ENCODE data around the gene DLGAP1.
"Not testable (repeated sequence)": the region's sequence is repeated elsewhere in the genome, so short reads cannot be mapped to it uniquely, and the experiment has no call there.

Gene DLGAP1

DNA sequence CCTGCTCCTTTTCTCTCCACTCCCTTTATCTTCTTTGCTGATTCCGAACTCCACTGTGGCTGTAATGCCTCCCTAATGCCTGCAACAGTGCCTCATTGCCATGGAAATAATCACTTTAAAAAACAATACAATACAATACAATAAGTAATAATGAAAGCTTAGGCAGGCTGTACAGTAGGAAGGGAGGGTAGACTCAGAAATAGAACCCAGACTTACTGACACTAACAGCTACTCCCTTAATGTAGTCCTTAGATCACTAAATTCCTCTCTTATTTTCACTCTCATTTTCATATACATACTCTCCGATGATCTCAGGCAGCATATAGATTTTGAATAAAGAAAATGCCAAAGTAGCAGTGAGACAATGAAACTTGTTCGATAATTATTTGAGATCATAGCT, 70.2 kb downstream of the DLGAP1 start:
- DNase-seq, result no peak

DNA sequence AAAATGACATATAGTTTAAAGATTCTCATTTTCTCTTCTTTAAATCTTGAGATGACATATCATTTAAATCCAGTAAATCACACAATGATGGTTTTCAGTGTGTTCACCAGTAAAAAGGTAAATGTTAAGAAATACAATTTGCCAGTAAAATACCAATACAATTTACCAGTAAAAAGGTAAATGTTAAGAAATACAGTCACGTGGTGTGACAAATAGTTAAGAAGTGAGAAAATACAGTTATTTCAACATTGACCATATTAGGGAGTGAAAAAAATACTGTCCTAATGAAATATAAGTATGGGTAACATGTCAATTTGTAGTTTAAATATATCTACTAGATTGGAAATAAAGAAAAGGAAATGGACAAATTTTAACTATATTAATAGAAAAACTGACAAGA, 80.5 kb downstream of the DLGAP1 start:
- DNase-seq, result no peak

DNA sequence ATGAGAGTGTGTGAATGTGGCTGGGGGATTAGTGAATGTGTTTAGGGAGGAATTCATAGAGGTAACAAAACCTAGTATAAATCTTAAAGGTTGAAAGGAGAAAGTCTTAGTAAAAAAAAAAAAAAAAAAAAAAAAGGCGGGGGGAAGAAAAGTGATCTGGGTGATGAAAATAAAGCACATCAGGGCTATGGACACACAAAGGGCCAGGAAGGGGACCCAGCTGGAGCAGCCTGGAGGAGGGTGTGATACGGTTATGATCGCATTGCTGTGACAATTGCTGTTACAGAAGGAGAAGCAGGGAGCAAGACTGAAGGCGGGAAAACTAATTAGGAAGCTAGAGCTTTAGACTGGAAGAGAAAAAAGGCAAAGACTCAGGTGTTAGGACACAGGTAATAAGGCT, 85.4 kb downstream of the DLGAP1 start:
- no peak for DNase-seq

DNA sequence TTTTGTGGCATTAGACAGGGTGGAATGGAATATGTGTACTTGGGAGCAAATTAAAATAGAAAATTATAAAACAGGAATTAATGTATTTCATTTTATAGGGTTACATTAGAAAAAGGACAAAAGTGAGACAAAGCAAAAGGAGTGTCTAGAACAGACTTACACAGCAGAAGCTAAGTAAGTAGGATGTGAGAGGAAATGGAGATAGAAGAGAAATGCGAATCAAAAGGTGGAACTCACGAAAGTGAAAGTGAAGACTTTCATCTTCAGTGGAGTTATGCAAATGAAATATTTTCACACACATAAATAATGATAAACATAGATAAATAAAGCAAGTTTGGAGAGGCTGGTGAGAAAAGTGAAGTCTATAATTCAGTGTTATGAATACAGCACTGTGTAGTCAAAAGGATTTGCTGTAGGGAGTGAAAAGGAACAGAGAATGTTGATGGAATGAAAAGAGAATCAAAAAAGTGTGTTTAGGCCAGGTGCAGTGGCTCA, 94.8 kb downstream of the DLGAP1 start:
- no peak for DNase-seq

DNA sequence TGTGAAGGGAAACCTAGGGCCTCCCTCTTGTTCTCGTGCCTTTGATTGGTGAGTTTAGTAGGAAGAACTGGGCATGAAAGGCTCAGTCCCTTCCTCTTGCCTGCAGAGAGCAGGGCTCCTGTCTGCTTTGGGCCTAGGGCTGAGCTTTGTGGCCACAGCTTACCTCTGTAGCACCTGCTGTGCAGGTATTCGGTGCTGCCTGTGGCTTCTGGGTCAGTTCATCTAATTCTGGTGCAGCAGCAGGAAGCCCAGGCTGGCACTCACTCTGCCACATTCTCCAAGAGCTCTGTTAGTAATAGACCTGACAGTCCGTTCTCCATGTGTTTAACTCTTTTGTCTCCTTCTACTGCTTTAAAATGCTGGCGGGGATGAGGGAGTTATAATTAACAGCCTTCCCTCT, 96.5 kb downstream of the DLGAP1 start:
- no peak for DNase-seq

DNA sequence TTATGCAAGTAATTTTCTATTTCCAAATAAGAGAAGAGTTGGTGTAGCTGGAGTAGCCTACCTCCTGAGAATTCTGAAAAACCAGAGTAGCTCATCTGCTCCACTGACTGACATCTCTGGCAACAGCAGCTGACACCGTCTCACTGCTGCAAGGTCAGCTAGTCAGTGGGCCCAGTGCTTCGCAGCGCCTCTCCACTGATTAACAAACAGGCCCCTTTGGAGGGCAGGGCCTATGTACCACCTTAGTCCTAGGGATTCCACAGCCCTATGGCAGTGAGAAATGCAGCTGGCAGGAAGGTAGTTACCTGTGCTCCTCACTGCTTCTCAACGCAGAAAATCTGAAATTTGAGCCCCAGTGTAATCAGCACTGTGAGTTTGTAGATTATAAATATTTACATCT, 97.5 kb downstream of the DLGAP1 start:
- DNase-seq, result no peak

DNA sequence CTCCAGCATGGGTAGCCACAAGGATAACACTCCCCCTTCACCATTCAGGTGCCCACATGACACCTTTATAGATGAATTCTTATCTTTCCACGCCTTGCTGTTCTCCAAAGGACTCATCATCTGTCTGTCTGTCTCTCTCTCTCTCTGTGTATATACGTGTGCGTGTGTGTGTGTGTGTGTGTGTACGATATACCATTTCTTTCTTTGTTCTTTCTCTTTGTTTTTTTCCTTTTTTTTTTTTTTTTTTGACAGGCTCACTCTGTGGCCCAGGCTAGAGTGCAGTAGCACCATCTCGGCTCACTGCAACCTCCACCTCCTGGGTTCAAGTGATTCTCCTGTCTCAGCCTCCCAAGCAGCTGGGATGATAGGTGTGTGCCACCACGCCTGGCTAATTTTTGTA, 98.2 kb downstream of the DLGAP1 start:
- DNase-seq, result no peak

DNA sequence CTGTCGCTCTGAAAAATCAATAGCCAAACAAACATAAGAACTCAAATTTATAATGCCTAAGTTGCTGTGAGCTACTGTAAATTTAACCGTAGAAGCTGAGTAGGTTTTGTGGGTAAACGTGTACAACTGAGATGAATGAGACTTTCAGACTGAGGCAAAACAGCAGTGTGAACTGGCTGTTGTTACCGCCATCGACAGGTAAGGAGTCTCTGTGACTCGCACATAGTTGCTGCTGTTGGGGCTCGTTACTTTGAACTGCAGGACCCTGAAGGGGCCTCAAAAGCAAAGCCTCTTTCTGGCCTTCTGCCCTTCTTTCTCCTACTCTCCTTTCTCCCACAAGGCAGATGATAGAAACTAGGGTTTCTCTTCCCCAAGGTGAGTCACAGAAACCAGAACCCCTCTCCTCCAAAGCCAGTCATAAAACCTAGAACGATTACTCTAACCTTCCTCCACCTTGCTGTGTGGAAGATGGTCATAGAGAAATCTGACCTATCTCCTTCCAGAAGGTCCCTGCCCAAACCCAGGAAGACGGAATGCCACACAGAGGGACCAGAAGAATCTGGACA, 101.2 kb downstream of the DLGAP1 start:
- no peak for DNase-seq

DNA sequence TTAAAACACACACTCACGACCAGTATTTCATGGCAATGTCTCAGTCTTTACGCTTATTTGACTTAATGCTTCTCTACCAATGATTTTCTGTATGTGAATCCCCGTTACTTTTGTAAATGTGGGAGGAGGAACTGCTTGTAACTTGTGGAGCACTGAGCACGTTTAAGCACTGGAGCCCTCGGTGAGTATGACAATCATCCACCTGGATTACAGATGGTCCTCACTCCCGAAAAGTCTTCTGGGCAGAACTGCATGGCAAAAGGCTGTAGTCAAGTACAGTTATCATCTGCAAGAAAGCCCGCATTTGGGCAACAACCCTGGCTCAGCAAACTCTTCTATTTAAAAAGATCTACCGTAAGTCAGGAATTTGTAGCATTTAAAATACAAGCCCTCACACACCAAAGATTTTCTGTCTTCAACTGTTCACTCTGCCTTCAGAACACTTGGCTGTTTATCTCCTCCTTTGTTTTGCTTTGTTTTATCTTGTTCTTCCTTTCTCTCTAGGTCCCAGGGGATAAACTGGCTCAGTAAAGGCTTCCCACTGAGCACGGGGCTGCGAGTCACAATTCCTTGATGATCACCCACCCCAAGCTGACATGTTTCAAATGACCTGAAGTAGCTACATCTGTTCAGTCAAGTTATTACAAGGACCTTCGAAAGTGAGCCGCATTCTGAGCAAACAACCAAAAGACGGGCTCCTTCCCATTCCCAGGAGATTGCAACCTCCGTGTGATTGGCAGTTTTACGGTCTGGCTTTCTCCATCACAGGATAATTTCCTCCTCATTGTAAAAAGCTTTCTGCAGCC, 102.2 kb downstream of the DLGAP1 start:
- DNase-seq, result no peak

DNA sequence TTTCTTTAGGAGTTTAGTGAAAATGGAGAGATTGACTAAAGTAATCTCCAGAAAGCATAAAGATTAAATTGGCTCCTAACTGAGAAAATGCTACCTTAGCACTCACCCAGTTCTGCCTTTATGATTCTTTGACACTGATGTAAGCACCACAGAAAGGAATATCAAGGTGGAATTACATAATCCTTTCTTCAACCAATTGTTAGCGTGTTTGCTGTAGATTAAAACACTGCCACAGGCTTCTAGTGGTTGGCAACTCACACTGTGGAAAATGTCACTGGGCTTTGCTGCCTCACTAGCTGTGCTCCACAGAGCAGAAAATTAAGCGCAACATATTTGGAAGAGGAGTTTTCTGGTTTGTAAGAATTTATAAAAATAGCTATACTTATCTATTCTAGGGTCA, 104.1 kb downstream of the DLGAP1 start:
- no peak for DNase-seq

DNA sequence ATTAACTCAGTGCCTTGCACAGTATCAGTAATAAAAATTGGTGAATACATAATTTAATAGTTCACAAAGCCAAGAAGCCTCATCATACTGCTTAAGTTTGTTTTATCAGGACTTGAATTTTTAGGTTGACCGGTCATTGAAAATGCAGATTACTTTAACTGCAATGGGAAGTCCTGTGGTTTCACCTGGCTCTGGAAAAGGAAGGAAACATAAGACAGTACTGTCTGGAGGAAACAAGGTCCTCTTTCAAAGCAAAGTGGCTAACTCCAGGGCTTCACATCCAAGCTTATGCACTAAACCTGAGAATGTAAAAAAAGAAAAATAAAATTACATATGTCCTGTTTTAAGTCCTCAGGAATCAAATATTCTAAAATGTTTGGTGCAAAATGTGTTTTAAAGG, 119.7 kb downstream of the DLGAP1 start:
- DNase-seq, result no peak

DNA sequence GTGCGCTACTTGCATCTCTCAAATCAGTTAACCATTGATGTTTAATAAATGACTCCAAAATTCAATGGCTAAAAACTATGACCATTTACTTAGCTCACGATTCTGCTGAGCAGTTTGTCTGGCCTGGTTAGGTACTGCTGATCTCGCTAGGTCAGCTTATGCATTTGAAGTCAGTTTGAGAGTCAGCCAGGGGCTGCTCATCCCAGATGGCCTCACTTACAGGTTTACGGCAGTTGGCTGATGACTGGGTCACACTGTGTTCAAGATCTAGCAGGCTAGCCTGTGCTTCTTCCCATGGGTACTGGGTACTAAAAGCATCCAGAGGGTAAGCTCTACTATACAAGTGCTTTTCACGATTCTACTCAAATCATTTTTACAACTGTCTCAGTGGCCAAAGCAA, 122.1 kb downstream of the DLGAP1 start:
- DNase-seq, result no peak

DNA sequence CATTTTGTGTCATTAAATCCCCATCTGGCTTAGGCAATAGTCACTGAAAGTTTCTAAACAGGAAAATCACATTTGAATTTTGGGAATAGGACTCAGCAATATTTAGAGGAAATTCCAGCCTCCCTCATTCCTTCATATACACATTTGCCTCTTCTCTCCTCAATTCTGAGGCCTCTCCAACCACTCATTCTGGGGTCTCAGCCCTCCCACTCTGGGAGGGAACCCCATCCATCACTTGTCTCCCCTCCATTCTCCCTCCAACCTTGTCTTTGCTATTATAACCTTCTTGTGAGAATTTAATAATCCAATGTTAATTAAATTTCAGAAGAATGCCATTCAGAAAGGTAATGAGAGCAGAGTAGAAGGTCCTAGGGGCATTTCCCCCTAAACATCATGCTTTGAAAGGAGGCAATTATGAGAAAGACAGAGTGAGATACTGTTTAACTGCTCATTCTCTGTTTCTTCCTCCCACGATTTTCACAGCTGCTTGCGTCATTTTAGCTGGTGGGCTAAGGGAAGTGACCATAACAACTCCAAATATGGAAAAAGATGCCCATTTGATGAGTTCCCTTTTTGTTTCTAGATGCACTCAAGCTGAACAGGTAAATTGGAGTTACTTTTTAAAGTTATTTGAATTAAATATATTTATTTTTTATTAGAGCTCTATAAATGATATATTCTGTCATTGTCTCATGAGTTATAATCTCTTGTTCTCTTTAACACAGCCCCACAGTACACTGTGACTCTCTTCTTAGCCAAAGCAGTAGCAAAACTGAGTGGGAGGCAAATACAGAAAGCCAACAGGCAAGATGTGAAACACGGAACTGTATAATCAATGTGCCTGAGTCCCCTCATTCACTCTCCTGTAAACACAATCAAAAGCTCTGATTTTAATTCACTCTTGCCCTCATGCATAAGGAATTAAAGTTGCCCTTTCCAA, 135.1 kb downstream of the DLGAP1 start:
- no peak for DNase-seq

DNA sequence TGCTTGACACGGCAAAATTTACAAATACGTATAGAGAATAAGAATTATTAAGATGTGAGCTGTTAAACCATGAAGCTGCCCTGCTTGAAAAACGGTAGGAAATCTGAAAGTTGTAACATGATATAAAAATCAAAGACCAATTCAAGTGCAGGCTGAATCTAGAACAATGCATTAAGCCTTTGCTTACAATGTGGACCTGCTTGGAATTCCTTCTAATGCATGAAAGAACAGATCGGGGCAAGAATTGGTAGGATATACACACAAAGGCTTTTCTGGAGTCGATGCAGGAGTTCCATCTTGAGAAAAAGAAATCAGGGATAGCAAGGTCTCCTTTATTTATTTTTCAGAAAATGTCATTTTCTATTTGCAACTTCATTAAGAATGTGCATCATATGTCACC, 136.8 kb downstream of the DLGAP1 start:
- no peak for DNase-seq

DNA sequence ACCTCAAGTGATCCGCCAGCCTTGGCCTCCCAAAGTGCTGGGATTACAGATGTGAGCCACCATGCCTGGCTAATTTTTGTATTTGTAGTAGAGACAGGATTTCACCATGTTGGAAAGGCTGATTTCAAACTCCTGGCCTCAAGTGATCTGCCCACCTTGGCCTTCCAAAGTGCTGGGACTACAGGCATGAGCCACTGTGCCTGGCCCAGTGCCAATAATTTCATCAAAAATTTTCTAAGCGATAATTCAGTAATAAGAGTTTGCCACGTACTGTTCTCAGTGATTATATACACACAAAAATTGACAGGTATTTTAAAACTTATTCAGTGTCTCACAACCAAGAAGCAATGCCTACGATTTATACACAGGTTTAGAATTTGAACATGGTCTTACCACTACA, 143.2 kb downstream of the DLGAP1 start:
- not testable (repeated sequence) for DNase-seq

DNA sequence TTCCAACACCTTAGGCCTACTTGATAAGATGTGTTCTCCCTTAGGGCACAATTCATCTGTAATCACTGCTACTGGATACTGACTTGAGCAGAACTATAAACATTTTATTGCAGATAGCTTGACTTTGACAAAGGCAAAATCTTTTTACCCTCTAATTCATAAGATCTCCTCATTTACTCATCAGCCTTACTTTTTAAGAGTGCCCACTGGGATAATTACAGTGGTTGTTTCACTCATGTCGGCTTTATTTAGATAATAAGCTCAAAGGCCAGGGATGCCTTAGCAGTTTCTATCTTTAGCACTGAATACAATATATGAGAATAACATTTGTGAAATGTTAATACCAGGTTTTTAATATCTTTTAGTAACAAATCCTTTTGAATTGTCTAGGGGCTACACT, 144.0 kb downstream of the DLGAP1 start:
- DNase-seq, result no peak

DNA sequence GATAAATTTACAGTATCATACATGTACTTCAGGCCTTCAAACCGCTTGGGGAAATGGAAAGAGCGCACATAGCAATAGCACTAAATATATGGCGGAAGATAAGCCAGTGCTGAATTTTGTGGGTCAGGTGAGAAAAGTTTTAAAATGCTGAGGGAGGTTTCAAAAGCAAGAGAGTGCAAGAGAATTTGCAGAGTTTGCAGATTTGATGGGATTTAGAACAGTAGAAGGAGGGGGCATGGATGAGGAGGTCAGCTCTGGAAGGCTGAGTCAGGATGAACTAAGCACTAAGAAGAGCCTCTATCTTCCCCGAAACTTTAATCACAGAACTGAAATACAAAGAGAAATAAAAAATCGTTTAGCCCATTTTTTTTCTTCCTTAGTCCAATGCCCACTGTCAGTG, 145.9 kb downstream of the DLGAP1 start:
- DNase-seq, result no peak

DNA sequence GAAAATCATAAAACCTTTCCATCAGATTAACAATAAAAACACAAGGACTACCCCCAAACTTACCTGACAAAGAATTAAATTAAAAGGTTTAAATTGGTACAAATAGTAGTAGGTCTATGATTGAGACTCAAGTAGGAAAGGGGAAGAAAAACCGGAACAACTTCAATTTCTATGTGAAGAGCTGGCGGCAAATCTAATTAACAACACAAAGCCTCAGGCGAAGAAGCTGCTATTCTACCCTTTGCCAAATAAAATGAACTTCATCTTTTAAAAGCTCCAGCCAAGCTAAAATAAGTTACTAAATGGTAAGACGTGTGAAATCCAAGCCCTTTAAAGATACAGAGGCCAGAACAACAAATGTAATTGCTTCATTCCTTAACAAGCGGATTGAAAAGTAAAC, 146.5 kb downstream of the DLGAP1 start:
- DNase-seq, result no peak

DNA sequence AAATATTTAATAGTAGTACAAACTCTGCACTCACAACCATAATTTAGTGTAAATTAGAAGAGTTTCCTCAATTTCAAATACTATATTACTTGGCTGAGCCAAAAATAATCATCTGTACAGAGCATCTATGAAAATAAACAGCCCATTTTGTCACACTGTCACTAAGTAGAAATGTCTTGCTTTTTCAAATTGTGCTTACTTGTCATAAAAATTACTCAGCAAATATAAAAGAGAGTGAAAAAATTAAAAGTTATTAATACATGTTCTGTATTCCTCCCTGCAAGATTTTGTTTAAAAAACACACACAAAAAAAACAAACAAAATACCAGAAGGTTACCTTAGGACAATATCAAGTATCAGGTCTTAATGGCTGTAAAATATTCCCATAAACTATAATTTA, 155.7 kb downstream of the DLGAP1 start:
- no peak for DNase-seq

DNA sequence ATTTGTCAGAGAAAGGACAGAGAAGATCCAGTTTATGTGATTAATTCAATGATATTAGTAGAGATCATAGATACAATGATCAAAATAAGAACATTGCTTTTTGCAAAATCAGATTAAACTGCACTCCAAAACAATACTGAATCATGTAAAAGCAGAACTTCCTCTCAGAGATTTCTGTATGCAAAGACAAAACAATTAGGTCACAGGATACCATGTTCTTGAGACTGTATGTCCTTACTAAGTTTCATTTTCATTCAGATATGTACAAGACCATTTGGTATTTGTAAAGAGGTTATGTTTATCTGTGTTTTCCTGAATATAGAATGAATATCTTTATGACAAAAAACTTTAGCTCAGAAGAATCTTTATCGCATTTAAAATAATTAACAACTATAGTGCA, 161.8 kb downstream of the DLGAP1 start:
- DNase-seq, result no peak

DNA sequence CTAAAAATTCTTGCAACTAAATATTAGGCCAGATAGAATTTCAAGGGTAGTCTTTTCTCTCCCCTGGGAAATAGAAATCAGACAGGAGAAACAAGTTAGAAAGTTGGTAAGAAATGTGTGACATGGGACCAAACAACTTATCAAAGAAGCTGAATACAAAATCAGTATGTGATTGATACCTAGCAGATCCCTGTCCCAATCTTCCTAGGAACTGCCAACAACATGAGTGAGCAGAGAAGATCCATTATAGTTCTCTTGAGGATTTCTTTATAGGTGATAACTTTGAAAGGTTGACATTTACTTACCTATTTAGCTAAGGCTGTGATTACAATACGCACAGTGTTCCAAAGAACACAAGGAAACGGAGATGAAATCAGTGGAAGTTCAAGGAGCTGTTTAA, 162.4 kb downstream of the DLGAP1 start:
- DNase-seq, result no peak

DNA sequence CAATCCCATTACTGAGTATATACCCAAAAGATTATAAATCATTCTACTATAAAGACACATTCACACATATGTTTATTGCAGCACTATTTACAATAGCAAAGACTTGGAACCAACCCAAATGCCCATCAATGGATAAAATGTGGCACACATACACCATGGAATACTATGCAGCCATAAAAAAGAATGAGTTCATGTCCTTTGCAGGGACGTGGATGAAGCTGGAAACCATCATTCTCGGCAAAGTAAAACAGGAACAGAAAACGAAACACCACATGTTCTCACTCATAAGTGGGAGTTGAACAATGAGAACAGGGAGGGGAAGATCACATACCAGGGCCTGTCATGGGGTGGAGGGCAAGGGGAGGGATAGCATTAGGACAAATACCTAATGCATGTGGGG, 167.8 kb downstream of the DLGAP1 start:
- not testable (repeated sequence) for DNase-seq

DNA sequence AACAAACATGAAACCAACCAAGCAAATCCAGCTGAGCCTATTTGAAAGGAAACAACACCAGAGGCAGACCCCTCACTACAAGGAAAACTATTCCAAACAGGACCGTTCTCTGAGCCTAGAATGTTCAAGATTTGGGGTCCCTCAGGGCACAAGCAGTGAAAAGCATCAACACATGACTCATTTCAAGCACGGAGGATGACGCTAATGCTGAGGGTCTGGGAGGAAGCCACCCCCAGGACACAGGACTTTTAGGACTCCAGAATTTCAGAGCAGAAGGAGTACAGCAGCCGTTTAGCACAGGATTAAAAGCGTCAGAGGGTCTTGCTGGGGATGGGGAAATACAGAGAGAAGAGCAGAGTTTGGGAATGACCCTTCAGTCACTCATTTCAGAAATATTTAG, 168.9 kb downstream of the DLGAP1 start:
- DNase-seq, result no peak

DNA sequence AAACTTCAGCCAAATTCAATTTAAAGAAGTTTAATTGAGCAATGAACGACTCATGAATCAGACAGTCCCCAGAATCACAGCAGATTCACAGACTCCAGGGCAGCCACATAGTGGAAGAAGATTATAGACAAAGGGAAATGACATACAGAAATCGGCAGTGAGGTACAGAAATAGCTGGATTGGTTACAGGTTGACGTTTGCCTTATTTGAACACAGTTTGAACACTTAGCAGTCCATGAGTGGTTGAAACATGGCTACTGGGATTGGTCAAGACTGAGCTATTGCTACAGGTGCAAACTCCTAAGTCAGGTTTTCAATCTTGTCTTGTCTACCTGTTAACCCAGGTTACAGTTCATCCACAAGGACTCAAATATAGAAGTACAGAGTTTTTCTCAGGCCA, 169.6 kb downstream of the DLGAP1 start:
- no peak for DNase-seq

All from activated CD8-positive, alpha-beta memory T cell treated with anti-CD3 and anti-CD28 coated beads, Interleukin-2, amount 50 U/mL, for 4 hours (primary cell).